Neural cell (in vitro differentiated cells): ENCODE results near the gene MAGIX.

Experiments
- POLR2AphosphoS5 ChIP-seq: IDR thresholded peaks from 2 replicates; pipeline ENCODE4 v1.6.1; 2012
- TF ChIP-seq, protein P1 (sequence below): fragments of 450-650 bp; IDR thresholded peaks from 2 replicates; pipeline ENCODE4 v1.5.1; 2014; ENCODE audit warnings: antibody characterized with exemption, mild to moderate bottlenecking, moderate library complexity; ENCODE audit not compliant: poor library complexity, severe bottlenecking

DNA sequence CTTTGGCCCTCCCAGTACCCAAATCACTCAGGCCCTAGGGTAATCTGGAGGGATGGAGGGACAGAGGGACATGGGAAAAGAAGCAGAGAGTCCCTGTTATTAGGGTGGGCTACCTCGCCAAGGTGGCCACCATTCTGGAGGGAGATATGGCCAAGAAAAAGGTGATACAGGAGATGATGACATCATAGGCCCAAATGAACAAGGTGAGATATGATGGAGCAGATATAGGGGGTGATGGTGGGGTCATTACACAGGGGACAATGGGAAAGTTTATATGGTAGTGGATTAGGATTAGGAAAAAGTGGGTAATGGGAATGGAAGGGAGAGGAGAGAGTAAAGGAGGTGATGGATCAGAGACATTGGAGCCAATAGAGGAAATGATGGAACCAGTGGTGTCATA, 50.3 kb downstream of the MAGIX start:
- TF ChIP-seq, protein P1, sequence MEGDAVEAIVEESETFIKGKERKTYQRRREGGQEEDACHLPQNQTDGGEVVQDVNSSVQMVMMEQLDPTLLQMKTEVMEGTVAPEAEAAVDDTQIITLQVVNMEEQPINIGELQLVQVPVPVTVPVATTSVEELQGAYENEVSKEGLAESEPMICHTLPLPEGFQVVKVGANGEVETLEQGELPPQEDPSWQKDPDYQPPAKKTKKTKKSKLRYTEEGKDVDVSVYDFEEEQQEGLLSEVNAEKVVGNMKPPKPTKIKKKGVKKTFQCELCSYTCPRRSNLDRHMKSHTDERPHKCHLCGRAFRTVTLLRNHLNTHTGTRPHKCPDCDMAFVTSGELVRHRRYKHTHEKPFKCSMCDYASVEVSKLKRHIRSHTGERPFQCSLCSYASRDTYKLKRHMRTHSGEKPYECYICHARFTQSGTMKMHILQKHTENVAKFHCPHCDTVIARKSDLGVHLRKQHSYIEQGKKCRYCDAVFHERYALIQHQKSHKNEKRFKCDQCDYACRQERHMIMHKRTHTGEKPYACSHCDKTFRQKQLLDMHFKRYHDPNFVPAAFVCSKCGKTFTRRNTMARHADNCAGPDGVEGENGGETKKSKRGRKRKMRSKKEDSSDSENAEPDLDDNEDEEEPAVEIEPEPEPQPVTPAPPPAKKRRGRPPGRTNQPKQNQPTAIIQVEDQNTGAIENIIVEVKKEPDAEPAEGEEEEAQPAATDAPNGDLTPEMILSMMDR: no peak
- TF ChIP-seq POLR2AphosphoS5: no peak
